Stimulated activated CD8-positive, alpha-beta memory T cell treated with anti-CD3 and anti-CD28 coated beads, Interleukin-4, amount 100 ng/mL, for 1 hour (primary cell): ENCODE measurements around the gene ABHD12.
"Not testable (repeated sequence)": the region's sequence is repeated elsewhere in the genome, so short reads cannot be mapped to it uniquely, and the experiment has no call there.

Experiments used
- DNase-seq, 2 donors: peaks; one replicate each; pipeline ENCODE4 v3.0.0-alpha.2; 2020; ENCODE audit warnings: low read depth in 2 of 2, low spot score in 1 of 2

Gene ABHD12

DNA sequence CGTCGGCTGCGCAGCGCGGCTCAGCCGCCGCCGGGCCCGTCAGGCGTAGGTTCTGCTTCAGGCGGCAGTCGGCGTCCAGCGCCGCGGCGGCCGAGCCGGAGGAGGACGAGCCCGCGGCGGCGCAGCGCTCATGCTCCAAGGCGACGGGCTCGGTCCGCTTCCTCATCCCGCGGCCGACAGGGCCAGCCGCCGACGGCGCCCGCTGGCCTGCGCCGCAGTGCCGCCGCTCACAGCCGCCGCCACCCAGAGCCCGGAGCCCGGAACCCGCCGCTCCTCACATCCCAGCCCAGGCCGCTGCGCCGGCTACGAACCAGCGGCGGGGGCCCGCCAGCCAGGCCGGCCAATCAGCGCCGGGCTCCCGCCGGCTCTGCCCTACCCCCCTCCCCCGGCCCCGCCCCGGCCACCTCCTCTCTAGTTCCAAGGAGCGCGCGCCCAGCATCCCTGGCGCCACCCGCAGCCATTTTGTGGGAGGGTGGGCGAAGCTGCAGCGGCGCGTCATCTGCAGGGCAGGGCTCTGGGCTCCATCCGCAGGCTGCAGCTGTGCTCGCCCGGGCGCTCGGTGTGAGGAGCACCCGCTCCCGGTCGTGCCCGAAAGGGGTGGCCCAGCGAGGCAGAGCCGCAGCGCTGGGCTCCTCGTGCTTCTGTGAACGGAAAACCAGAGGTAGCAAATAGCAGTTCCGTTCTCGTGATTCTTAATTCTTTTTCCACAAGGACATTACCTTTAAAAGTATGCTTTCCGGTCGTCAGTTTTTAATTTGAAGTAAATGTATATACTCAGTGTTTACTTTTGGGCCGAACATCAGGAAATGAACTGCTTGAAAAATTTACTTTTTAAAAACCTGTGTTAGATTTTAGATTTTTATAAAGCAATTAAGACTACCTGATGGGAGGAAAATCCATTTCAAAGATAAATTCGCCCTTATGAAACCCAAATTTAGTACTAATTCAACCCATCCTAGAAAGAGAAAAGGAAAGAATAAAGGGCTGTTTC is at the start of gene ABHD12:
ABHD12 (minus strand) TSS at position 298 of the 991 bp plus-strand sequence; CDS start at position 166, 132 bp downstream.
- peak; percentile 87 to 92 for DNase-seq

- DNase-seq, result no peak
Measured at GRCh38 chr20:25439328-25439727, 48.7 kb upstream of the ABHD12 start.

GRCh38 chr20:25437153-25437581 is 46.5 kb upstream of the ABHD12 start:
- DNase-seq, result no peak

- DNase-seq, result no peak
Measured at GRCh38 chr20:25424536-25424935, 33.9 kb upstream of the ABHD12 start.

GRCh38 chr20:25422032-25422431 is 31.4 kb upstream of the ABHD12 start:
- no peak for DNase-seq

DNA sequence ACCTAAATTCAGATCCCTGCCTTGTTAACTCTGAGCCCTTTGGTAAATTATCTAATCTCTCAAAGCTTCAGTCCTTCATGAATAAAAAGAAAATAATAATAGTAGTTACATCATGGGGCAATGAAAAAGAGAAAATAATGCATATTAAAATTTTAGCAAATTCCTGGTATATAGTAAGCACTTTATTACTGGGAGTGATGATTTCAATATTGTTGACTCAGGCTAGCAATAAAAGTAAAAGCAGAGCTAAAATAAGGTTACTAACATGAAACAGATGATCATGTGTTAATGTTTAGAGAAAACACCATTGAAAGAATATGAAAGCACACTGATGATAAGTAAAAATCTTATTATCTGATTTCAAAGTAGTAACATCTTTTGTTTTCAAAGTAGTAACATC is 30.5 kb upstream of the ABHD12 start:
- DNase-seq, result no peak

DNA sequence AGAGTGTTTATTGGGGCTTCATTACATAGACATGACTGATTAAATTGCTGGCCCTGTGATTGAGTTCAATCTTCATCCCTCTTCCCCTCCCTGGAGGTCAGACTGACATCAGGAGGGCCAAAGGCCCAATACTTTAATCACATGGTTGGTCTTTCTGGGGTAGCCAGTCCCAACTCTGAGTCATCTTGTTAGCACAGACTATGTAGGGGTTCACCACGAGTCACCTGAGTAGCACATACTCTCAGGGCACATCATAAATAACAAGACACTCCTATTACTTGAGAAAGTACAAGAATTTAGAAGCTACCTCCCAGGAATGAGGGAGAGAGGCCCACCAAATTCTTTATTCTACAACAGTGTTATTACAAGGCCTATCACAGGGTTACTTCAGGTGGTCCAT is 28.1 kb upstream of the ABHD12 start:
- no peak for DNase-seq

DNA sequence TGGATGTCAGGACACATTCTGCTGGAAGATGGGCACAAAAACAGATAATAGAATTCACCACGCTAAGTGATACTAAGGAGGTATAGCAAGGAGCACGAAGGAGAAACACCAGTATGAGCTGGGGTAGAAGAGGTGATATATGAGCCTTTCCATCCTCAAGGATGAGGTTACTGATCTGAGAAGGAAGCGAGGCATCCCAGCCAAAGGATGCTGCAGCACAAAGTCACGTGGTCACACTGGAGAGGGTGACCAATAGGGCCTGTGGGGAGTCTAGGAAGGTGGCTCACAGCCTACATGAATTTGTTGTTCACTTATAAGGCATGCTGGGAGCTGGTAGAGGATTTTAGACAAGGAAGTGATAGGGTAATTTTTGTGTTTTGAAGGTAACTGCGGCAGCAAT is 18.3 kb upstream of the ABHD12 start:
- DNase-seq, result no peak

DNA sequence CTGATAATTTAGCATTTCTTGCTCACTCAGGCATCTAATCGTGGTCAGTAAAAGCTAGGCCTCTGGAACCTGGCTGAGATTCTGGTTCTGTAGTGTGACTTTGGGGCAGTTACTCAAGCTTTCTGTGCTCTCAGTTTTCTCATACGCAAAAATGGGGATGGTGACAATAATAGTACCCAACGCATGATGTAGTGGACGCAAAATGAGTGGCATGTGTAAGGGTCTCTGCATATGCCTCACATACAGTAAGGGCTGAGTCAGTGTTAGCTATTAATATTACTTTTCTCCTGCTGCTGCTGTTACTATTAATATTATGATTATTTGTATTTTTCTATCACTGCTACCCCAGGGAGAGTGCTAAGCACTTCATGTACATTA is 17.5 kb upstream of the ABHD12 start:
- no peak for DNase-seq

DNA sequence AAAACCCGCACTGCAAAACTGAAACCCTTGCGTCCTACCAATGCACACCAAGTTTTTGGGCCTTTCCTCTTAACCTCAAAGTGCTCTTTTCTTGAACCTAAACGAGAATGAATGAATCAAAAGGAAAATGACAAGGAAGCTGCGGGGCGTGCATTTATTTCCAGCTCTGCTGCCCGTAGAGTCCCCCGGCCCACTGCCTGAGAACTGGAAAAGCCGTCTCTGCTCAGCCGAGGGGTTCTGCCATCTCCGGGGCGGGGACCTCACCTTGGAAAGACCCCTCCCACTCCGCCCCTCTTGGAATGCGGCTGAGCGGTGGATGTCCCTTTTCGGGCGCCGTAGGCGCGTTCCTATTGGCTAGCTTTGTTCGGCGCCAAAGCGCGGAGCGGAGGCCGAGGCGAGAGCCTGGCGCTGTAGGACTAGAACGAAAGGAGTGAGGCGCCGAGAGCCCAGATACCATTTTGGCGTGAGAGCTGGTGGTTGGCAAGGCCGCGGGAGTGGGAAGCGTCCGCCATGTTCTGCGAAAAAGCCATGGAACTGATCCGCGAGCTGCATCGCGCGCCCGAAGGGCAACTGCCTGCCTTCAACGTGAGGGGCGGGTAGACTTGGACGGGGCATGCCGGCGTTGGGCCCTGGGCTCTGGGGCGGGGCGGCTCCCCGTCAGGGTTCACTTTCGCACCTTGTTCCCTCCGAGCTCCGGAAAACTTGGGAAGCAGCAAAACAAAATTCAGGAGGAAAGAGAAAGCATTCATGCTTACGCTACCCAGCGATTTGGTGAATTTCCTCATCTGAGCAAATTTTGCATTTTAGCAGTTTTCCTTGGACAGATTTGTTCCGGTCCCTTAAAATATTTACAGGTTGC is 16.9 kb upstream of the ABHD12 start, which contains the start of gene GINS1:
GINS1 (plus strand) TSS at position 363 of the 859 bp plus-strand sequence; CDS start at position 511, 148 bp downstream.
- peak; percentile 39 to 58 for DNase-seq

- no peak for DNase-seq
Measured at GRCh38 chr20:25402583-25402982, 11.9 kb upstream of the ABHD12 start.

DNA sequence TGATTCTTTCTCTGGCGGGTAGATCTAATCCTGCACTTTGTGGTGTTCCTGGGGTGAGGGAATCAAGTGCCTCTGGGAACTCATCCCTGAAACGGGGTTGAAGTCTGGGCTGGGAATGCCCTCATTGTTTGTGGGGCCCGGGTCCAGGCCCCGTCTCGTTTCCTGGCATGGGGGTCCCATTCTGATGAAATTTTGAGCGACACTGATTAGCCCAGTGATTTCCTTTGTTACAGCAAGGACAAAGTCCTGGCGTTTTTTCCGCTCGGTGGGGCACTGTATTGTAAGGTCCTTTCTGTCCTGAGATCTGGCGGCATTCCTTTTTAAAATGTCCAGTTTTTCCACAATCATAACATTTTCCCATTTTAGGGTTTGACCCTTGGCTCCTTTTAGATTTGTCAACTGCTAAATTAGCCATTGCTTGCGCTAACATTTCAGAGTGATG is 9.7 kb upstream of the ABHD12 start:
- DNase-seq, result not testable (repeated sequence)

- no peak for DNase-seq
Measured at GRCh38 chr20:25399037-25399430, 8.4 kb upstream of the ABHD12 start.

DNA sequence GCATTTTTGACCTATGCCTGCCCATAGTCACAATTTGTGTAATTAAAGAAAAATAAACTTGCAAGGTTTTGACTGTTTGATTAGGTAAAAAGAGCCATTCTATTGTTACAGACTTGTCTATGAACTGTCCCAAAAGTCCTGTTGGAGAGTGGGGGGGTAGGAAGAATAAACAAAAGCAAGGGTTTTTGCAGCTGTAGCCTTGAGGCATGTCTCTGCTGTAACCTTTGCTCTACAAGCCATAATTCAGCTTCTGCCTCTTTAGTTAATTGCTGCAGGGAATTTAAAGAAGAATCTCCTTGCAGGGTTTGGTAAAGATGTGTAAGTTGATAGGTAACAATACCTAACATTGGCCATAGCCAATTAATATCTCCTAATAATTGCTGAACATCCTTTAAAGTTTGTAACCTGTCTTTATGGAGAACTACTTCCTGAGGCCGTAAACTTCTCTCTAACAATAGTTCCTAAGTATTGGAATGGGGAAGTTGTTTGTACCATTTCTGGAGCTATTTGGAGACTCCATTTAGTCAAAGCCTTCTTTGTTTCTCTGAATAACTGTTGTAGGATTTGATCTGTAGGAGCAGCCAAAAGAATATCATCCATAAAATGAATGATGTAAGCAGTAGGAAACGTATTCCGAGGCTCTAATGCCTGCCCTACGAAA is 7.9 kb upstream of the ABHD12 start:
- no peak for DNase-seq

DNA sequence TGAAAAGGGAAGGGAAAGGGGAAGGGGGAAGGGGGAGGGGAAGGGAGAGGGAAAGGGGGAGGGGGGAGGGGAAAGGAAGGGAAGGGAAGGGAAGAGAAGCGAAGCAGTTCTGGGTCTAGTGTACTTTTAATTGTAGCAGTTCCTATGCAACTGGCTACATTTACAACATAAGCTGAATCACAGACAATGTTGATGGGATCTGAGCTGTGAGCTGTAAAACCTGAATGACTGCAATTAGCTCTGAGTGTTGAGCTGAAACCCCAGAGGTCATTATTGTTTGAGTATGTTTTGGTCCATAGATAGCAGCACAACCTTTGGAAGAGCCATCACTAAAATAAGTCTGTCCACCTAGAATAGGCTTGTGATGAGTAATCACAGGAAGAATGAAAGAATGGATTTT is 7.2 kb upstream of the ABHD12 start:
- no peak for DNase-seq

DNA sequence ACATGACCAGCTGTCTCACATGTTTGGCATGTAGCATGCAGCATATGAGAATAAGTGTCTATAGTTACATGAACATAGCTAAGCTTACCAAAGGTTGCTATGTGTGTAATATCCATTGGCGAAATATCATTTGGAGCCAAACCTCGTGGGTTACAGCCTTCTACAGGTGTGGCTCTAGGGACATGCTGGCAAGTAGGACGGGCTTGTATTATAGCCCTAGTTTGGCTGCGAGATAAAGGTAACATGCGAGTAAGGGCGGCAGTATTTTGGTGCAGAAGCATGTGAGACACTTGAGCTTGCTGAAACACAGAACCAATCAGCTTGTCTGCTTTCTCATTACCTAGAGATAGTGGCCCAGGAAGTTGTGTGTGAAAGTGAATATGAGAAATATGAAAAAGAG is 6.5 kb upstream of the ABHD12 start:
- DNase-seq, result no peak

DNA sequence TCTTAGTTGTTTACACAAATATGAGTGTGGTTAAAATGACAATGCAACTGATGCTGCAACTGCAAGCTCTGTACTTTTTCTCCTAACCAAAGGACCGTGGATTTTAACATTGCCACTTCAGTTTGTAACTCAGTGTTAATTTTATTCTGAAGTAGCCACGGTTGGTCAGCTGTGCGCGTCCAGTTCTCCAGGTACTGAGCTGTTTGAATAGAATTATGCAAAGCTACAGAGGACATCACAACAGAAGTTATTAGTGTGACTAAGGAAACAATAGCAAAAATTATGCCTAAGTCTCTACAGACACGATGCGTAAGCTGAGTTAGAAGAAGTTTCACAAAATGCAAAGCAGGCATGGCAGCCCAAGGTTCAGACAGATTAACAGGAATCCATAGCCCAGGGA is 4.4 kb upstream of the ABHD12 start:
- no peak for DNase-seq

- no peak for DNase-seq
Measured at GRCh38 chr20:25394276-25394675, 3.6 kb upstream of the ABHD12 start.

- no peak for DNase-seq
Measured at GRCh38 chr20:25389858-25390537, 637 bp downstream of the ABHD12 start.

DNA sequence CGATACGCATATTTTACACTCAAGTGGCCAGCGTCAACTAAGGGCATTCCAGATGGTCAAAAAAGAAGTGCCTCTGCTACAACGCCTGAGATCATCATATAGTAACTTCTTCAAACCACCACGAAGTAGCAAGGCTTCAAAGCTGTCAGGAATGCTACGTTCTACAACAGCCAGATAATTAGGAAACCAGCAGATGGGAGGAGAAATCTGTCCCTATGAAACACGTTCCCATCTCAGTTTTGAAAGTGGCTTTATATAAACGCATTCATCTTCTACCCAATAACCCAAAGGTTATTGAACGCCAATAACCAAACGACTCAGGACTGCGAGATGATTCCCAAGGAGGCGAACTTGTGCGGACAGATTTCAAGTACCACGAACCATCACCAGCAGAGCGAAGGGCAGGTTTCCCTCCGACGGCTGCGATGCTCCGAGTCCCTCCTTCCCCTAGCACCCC is 1.2 kb downstream of the ABHD12 start:
- DNase-seq, result no peak
